CD8-positive, alpha-beta memory T cell (primary cell): ENCODE results near the gene GMDS. TPM values are rescaled to one million over a fixed set of nuclear protein-coding genes. Genes with fewer than 3 reads are reported as not detected.

Source experiments
- CTCF ChIA-PET: fragments of 350-600 bp; sonication (Branson Sonifier 250); formaldehyde crosslinking; loops from one replicate; lab custom pipeline; 2021; ENCODE audit warnings: antibody characterized with exemption; lab: Charles Lee
- POLR2A ChIA-PET: fragments of 350-600 bp; sonication (Branson Sonifier 250); formaldehyde crosslinking; loops from one replicate; lab custom pipeline; 2021; ENCODE audit warnings: antibody characterized with exemption; lab: Charles Lee
- DNase-seq, 5 donors: peaks; one replicate each; pipeline versions ENCODE4 v3.0.0 to v3.0.0-alpha.2; 2020 to 2022; ENCODE audit warnings: mixed read lengths in 1 of 5
- H3K27ac ChIP-seq: one replicate; pipeline ENCODE4 v1.7.0; 2013; ENCODE audit warnings: low read depth, mild to moderate bottlenecking, low read length, moderate library complexity
- H3K27me3 ChIP-seq: 2 replicates; pipeline ENCODE4 v1.7.0; 2013; ENCODE audit warnings: low read length, mild to moderate bottlenecking; ENCODE audit not compliant: insufficient read depth, poor library complexity, severe bottlenecking
- H3K36me3 ChIP-seq: 2 replicates; pipeline ENCODE4 v1.7.0; 2013; ENCODE audit warnings: mild to moderate bottlenecking, low read length, moderate library complexity; ENCODE audit not compliant: insufficient read depth
- H3K4me1 ChIP-seq: 2 replicates; pipeline ENCODE4 v1.7.0; 2013; ENCODE audit warnings: mild to moderate bottlenecking, low read length, moderate library complexity; ENCODE audit not compliant: insufficient read depth
- H3K4me3 ChIP-seq: 2 replicates; pipeline ENCODE4 v1.7.0; 2013; ENCODE audit warnings: mild to moderate bottlenecking, low read length
- H3K9me3 ChIP-seq: 2 replicates; pipeline ENCODE4 v1.7.0; 2013; ENCODE audit warnings: mild to moderate bottlenecking, low read length
- H3K27ac Mint-ChIP-seq, 8 donors: one replicate each; pipeline ENCODE4 v1.8.0; 2020 to 2021; ENCODE audit warnings: mixed read lengths in 8 of 8, mild to moderate bottlenecking in 6 of 8, inconsistent platforms in 3 of 8, moderate library complexity in 3 of 8
- H3K27me3 Mint-ChIP-seq, 2 donors: one replicate each; pipeline ENCODE4 v1.8.0; 2020 to 2021; ENCODE audit warnings: mixed read lengths in 2 of 2, mild to moderate bottlenecking in 1 of 2, moderate library complexity in 1 of 2
- H3K36me3 Mint-ChIP-seq, 3 donors: one replicate each; pipeline ENCODE4 v1.8.0; 2020 to 2021; ENCODE audit warnings: mixed read lengths in 3 of 3, inconsistent platforms in 1 of 3, mild to moderate bottlenecking in 1 of 3
- H3K4me1 Mint-ChIP-seq, 3 donors: one replicate each; pipeline ENCODE4 v1.8.0; 2020 to 2021; ENCODE audit warnings: mixed read lengths in 3 of 3, inconsistent platforms in 1 of 3, mild to moderate bottlenecking in 1 of 3
- H3K4me3 Mint-ChIP-seq, 7 donors: one replicate each; pipeline ENCODE4 v1.8.0; 2020 to 2021; ENCODE audit warnings: mixed read lengths in 7 of 7, mild to moderate bottlenecking in 6 of 7, moderate library complexity in 4 of 7, inconsistent platforms in 2 of 7
- H3K9me3 Mint-ChIP-seq, 5 donors: one replicate each; pipeline ENCODE4 v1.8.0; 2020 to 2022; ENCODE audit warnings: mixed read lengths in 5 of 5, mild to moderate bottlenecking in 3 of 5, moderate library complexity in 2 of 5, inconsistent platforms in 1 of 5
- polyA plus RNA-seq: library from polyadenylated mRNA; unstranded; fragments of 300-500 nt; fragmentation: Illumina TruSeq; gene quantifications from one replicate; pipeline ENCODE4 v1.2.3, GENCODE V29; 2021
- total RNA-seq, 2 experiments: library from RNA; stranded (reverse); gene quantifications; one replicate each; pipeline ENCODE4 v1.2.3, GENCODE V29; 2021

GMDS gene
- total and polyA plus RNA-seq, 3 experiments from 2014 or later, result 16.4 to 33.4 (median 28.6) TPM

- Mint-ChIP-seq H3K4me1 (peaks cover 30 to 46% (median 31%) of the 10 kb centered on the region in 3 donors), H3K4me3 (no peak overlapping the region), H3K9me3 (peaks cover 0 to 2% (median 0%) of the 10 kb centered on the region in 5 donors), H3K27ac (no peak overlapping the region), H3K36me3 (no peaks in the 10 kb centered on the region), H3K27me3 (peaks cover 62 to 83% of the 10 kb centered on the region in 2 donors)
- Histone ChIP-seq H3K4me3 (no peak overlapping the region), H3K27me3 (peaks cover 74% of the 10 kb centered on the region), H3K9me3 (no peaks in the 10 kb centered on the region), H3K36me3 (no peaks in the 10 kb centered on the region), H3K27ac (no peak overlapping the region), H3K4me1 (peaks cover 34% of the 10 kb centered on the region)
- ChIA-PET CTCF (interaction anchor here (0.8 to 4.3 kb wide), 3 partner anchors 7 to 1030 kb away, joined by 4 to 38 read pairs (median 27); no protein-coding TSS in a partner anchor), POLR2A (no interaction called here)
- peak in 4 of 5 donors; percentile 45 to 68 (median 54) for DNase-seq
Observed at GRCh38 chr6:1604158-1605003, 641.0 kb downstream of the GMDS start.

GRCh38 chr6:1603708-1604107, 641.7 kb downstream of the GMDS start:
- peaks cover 64 to 79% of the 10 kb centered on the region in 2 donors for H3K27me3 Mint-ChIP-seq
- H3K4me3 Mint-ChIP-seq, result peak overlapping the region in 2 of 7 donors; percentile 8 to 74
- H3K4me1 Mint-ChIP-seq, result peaks cover 29 to 40% (median 30%) of the 10 kb centered on the region in 3 donors
- no peaks in the 10 kb centered on the region for H3K9me3 ChIP-seq
- no peaks in the 10 kb centered on the region for H3K36me3 ChIP-seq
- H3K27ac ChIP-seq, result no peak overlapping the region
- ChIA-PET POLR2A (no interaction called here), CTCF (interaction anchor here (10.7 kb wide), 1 partner anchor 1031 kb away, joined by 150 read pairs; no protein-coding TSS in a partner anchor)
- H3K36me3 Mint-ChIP-seq, result no peaks in the 10 kb centered on the region
- peaks cover 75% of the 10 kb centered on the region for H3K27me3 ChIP-seq
- no peak for DNase-seq
- peaks cover 0 to 2% (median 0%) of the 10 kb centered on the region in 5 donors for H3K9me3 Mint-ChIP-seq
- peak overlapping the region in 2 of 8 donors; percentile 29 to 84 for H3K27ac Mint-ChIP-seq
- H3K4me1 ChIP-seq, result peaks cover 34% of the 10 kb centered on the region
- H3K4me3 ChIP-seq, result no peak overlapping the region

GRCh38 chr6:1602049-1602713, 643.2 kb downstream of the GMDS start:
- H3K27me3 ChIP-seq, result peaks cover 75% of the 10 kb centered on the region
- H3K4me1 Mint-ChIP-seq, result peaks cover 15 to 25% (median 15%) of the 10 kb centered on the region in 3 donors

GRCh38 chr6:1601158-1602048, 644.0 kb downstream of the GMDS start:
- DNase-seq, result no peak

More at GRCh38 chr6:1602049-1602713, 643.2 kb downstream of the GMDS start:
- CTCF ChIA-PET, result interaction anchor here (1.5 to 10.7 kb wide), 2 partner anchors 502 to 1032 kb away, joined by 3 to 150 read pairs; no protein-coding TSS in a partner anchor
- H3K27ac Mint-ChIP-seq, result no peak overlapping the region
- Histone ChIP-seq H3K27ac (no peak overlapping the region), H3K9me3 (no peaks in the 10 kb centered on the region), H3K4me3 (no peak overlapping the region), H3K36me3 (no peaks in the 10 kb centered on the region), H3K4me1 (peaks cover 27% of the 10 kb centered on the region)
- peaks cover 59 to 78% of the 10 kb centered on the region in 2 donors for H3K27me3 Mint-ChIP-seq
- peaks cover 0 to 2% (median 0%) of the 10 kb centered on the region in 5 donors for H3K9me3 Mint-ChIP-seq
- H3K4me3 Mint-ChIP-seq, result peak overlapping the region in 1 of 7 donors; percentile 27
- POLR2A ChIA-PET, result no interaction called here
- DNase-seq, result no peak
- no peaks in the 10 kb centered on the region for H3K36me3 Mint-ChIP-seq

GRCh38 chr6:1600764-1601157, 644.6 kb downstream of the GMDS start:
- H3K9me3 ChIP-seq, result no peaks in the 10 kb centered on the region
- CTCF ChIA-PET, result interaction anchor here (0.7 to 10.7 kb wide), 3 partner anchors 316 to 1033 kb away, joined by 3 to 150 read pairs (median 4); no protein-coding TSS in a partner anchor
- Mint-ChIP-seq H3K27me3 (peaks cover 55 to 78% of the 10 kb centered on the region in 2 donors), H3K27ac (no peak overlapping the region), H3K4me3 (no peak overlapping the region), H3K4me1 (peaks cover 7 to 16% (median 14%) of the 10 kb centered on the region in 3 donors), H3K36me3 (no peaks in the 10 kb centered on the region), H3K9me3 (peaks cover 0 to 2% (median 0%) of the 10 kb centered on the region in 5 donors)
- POLR2A ChIA-PET, result no interaction called here
- no peak overlapping the region for H3K27ac ChIP-seq
- peaks cover 20% of the 10 kb centered on the region for H3K4me1 ChIP-seq
- H3K27me3 ChIP-seq, result peaks cover 73% of the 10 kb centered on the region
- DNase-seq, result no peak
- H3K4me3 ChIP-seq, result no peak overlapping the region
- H3K36me3 ChIP-seq, result no peaks in the 10 kb centered on the region

More at GRCh38 chr6:1601158-1602048, 644.0 kb downstream of the GMDS start:
- peaks cover 0 to 2% (median 0%) of the 10 kb centered on the region in 5 donors for H3K9me3 Mint-ChIP-seq
- CTCF ChIA-PET, result interaction anchor here (0.7 to 10.7 kb wide), 4 partner anchors 315 to 1033 kb away, joined by 3 to 150 read pairs (median 4); no protein-coding TSS in a partner anchor
- H3K4me3 Mint-ChIP-seq, result peak overlapping the region in 1 of 7 donors; percentile 24
- Histone ChIP-seq H3K27me3 (peaks cover 74% of the 10 kb centered on the region), H3K4me1 (peaks cover 21% of the 10 kb centered on the region), H3K9me3 (no peaks in the 10 kb centered on the region), H3K27ac (no peak overlapping the region), H3K4me3 (no peak overlapping the region), H3K36me3 (no peaks in the 10 kb centered on the region)
- H3K36me3 Mint-ChIP-seq, result no peaks in the 10 kb centered on the region
- peaks cover 55 to 78% of the 10 kb centered on the region in 2 donors for H3K27me3 Mint-ChIP-seq
- peaks cover 10 to 18% (median 13%) of the 10 kb centered on the region in 3 donors for H3K4me1 Mint-ChIP-seq
- POLR2A ChIA-PET, result no interaction called here
- peak overlapping the region in 1 of 8 donors; percentile 65 for H3K27ac Mint-ChIP-seq

GRCh38 chr6:1600063-1600763, 645.2 kb downstream of the GMDS start:
- Mint-ChIP-seq H3K27ac (no peak overlapping the region), H3K4me3 (no peak overlapping the region), H3K27me3 (peaks cover 51 to 74% of the 10 kb centered on the region in 2 donors), H3K36me3 (no peaks in the 10 kb centered on the region), H3K4me1 (peaks cover 3 to 10% (median 9%) of the 10 kb centered on the region in 3 donors), H3K9me3 (peaks cover 0 to 2% (median 0%) of the 10 kb centered on the region in 5 donors)
- peaks cover 73% of the 10 kb centered on the region for H3K27me3 ChIP-seq
- POLR2A ChIA-PET, result no interaction called here
- DNase-seq, result no peak
- CTCF ChIA-PET, result interaction anchor here (0.7 to 10.7 kb wide), 2 partner anchors 316 to 1034 kb away, joined by 4 to 150 read pairs; no protein-coding TSS in a partner anchor
- no peak overlapping the region for H3K27ac ChIP-seq
- no peaks in the 10 kb centered on the region for H3K36me3 ChIP-seq
- H3K9me3 ChIP-seq, result no peaks in the 10 kb centered on the region
- no peak overlapping the region for H3K4me3 ChIP-seq
- H3K4me1 ChIP-seq, result peaks cover 15% of the 10 kb centered on the region
